Measurements from ENCODE around the gene GNA14. TPM values are rescaled to one million over a fixed set of nuclear protein-coding genes. Genes with fewer than 3 reads are reported as not detected.

Gene GNA14
- polyA plus RNA-seq, 3 donors: 0.04 TPM; not detected in 2

GRCh38 chr9:77505232-77505631, 142.9 kb downstream of the GNA14 start:
- Histone ChIP-seq H3K27me3 (ENCODE audit: control insufficient read depth in 2 of 2, insufficient read depth in 2 of 2, low read length in 2 of 2) (no peaks in the 10 kb centered on the region), H3K4me2 (replicated peaks; ENCODE audit: extremely low read depth, low read length, poor library complexity, severe bottlenecking) (no peak overlapping the region), H3K9ac (ENCODE audit: insufficient read depth, low read length, poor library complexity, severe bottlenecking) (no peak overlapping the region), H3K9me3 (replicated peaks in 1 of 2; ENCODE audit: control insufficient read depth in 1 of 2, insufficient read depth in 1 of 2, low read length in 2 of 2) (no peaks in the 10 kb centered on the region), H3K27ac (ENCODE audit: low read depth in 1 of 2, low read length in 2 of 2) (no peak overlapping the region), H4K20me1 (ENCODE audit: insufficient read depth, low read length) (no peaks in the 10 kb centered on the region), H3K4me1 (ENCODE audit: control insufficient read depth in 1 of 2, insufficient read depth in 2 of 2, low read length in 2 of 2) (no peaks in the 10 kb centered on the region), H3K36me3 (replicated peaks in 1 of 2; ENCODE audit: control insufficient read depth in 1 of 2, insufficient read depth in 2 of 2, low read length in 2 of 2) (no peaks in the 10 kb centered on the region), H2AFZ (ENCODE audit: insufficient read depth, low read depth, low read length, poor library complexity, severe bottlenecking) (no peak overlapping the region), H3K4me3 (replicated peaks in 1 of 3; ENCODE audit: low read depth in 2 of 3, low read length in 3 of 3) (no peak overlapping the region), H3K79me2 (ENCODE audit: insufficient read depth, low read length) (no peaks in the 10 kb centered on the region)
- 93% methylated on average over 3 of the region's 5 CpGs for WGBS (ENCODE audit: insufficient coverage)
- TF ChIP-seq CTCF (IDR thresholded peaks at IDR 0.05): no peak
- no peak overlapping the region for H3K4me3 Mint-ChIP-seq
- H3K27me3 Mint-ChIP-seq (ENCODE audit: low read depth in 3 of 3): peaks cover 0 to 9% (median 1%) of the 10 kb centered on the region in 3 donors
- no peak for DNase-seq
- H3K36me3 Mint-ChIP-seq: no peaks in the 10 kb centered on the region
- no peak overlapping the region for H3K27ac Mint-ChIP-seq
- peaks cover 0 to 3% (median 0%) of the 10 kb centered on the region in 7 donors for H3K9me3 Mint-ChIP-seq
- intact Hi-C loops (cut with micrococcal nuclease): no loop called here
- no peaks in the 10 kb centered on the region for H3K4me1 Mint-ChIP-seq

- TF ChIP-seq CTCF (IDR thresholded peaks at IDR 0.05): no peak
- Mint-ChIP-seq H3K4me1 (no peaks in the 10 kb centered on the region), H3K27me3 (ENCODE audit: low read depth in 3 of 3) (peaks cover 0 to 9% (median 1%) of the 10 kb centered on the region in 3 donors), H3K27ac (no peak overlapping the region), H3K36me3 (no peaks in the 10 kb centered on the region), H3K9me3 (peaks cover 0 to 3% (median 0%) of the 10 kb centered on the region in 7 donors), H3K4me3 (no peak overlapping the region)
- no peak overlapping the region for H3K9ac ChIP-seq (ENCODE audit: insufficient read depth, low read length, poor library complexity, severe bottlenecking)
- H3K4me3 ChIP-seq (replicated peaks in 1 of 3; ENCODE audit: low read depth in 2 of 3, low read length in 3 of 3): no peak overlapping the region
- no peaks in the 10 kb centered on the region for H3K36me3 ChIP-seq (replicated peaks in 1 of 2; ENCODE audit: control insufficient read depth in 1 of 2, insufficient read depth in 2 of 2, low read length in 2 of 2)
- no peak overlapping the region for H3K27ac ChIP-seq (ENCODE audit: low read depth in 1 of 2, low read length in 2 of 2)
- H2AFZ ChIP-seq (ENCODE audit: insufficient read depth, low read depth, low read length, poor library complexity, severe bottlenecking): no peak overlapping the region
- H3K27me3 ChIP-seq (ENCODE audit: control insufficient read depth in 2 of 2, insufficient read depth in 2 of 2, low read length in 2 of 2): no peaks in the 10 kb centered on the region
- H3K9me3 ChIP-seq (replicated peaks in 1 of 2; ENCODE audit: control insufficient read depth in 1 of 2, insufficient read depth in 1 of 2, low read length in 2 of 2): no peaks in the 10 kb centered on the region
- H3K79me2 ChIP-seq (ENCODE audit: insufficient read depth, low read length): no peaks in the 10 kb centered on the region
- no peak overlapping the region for H3K4me2 ChIP-seq (replicated peaks; ENCODE audit: extremely low read depth, low read length, poor library complexity, severe bottlenecking)
- intact Hi-C loops (cut with micrococcal nuclease): no loop called here
- whole genome bisulfite sequencing (ENCODE audit: insufficient coverage): 87% methylated on average over 2 of the region's 3 CpGs
- no peaks in the 10 kb centered on the region for H3K4me1 ChIP-seq (ENCODE audit: control insufficient read depth in 1 of 2, insufficient read depth in 2 of 2, low read length in 2 of 2)
- no peaks in the 10 kb centered on the region for H4K20me1 ChIP-seq (ENCODE audit: insufficient read depth, low read length)
- no peak for DNase-seq
Observed at GRCh38 chr9:77502568-77502967, 145.6 kb downstream of the GNA14 start.
